ENCODE measurements around the gene JAKMIP3.

GRCh38 chr10:132095403-132096113, 29.8 kb downstream of the JAKMIP3 start:
- TF ChIP-seq CTCF (conservative IDR thresholded peaks at IDR 0.05; ENCODE audit: low read depth, low read length) (no peak), EZH2 (IDR thresholded peaks at IDR 0.05; ENCODE audit: low read length, unreplicated experiment) (no peak)

Measured in PC-3 (cell line).